ENCODE results near the gene FIGN.

Gene FIGN, protein sequence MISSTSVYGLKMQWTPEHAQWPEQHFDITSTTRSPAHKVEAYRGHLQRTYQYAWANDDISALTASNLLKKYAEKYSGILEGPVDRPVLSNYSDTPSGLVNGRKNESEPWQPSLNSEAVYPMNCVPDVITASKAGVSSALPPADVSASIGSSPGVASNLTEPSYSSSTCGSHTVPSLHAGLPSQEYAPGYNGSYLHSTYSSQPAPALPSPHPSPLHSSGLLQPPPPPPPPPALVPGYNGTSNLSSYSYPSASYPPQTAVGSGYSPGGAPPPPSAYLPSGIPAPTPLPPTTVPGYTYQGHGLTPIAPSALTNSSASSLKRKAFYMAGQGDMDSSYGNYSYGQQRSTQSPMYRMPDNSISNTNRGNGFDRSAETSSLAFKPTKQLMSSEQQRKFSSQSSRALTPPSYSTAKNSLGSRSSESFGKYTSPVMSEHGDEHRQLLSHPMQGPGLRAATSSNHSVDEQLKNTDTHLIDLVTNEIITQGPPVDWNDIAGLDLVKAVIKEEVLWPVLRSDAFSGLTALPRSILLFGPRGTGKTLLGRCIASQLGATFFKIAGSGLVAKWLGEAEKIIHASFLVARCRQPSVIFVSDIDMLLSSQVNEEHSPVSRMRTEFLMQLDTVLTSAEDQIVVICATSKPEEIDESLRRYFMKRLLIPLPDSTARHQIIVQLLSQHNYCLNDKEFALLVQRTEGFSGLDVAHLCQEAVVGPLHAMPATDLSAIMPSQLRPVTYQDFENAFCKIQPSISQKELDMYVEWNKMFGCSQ

GRCh38 chr2:163735685-163736432, at the start of gene FIGN:
Gene FIGN, minus strand, starts transcription at chr2:163736008. Its CDS starts 1,081 bp downstream, at chr2:163734927.
- DNase-seq = peak; percentile 81

DNA sequence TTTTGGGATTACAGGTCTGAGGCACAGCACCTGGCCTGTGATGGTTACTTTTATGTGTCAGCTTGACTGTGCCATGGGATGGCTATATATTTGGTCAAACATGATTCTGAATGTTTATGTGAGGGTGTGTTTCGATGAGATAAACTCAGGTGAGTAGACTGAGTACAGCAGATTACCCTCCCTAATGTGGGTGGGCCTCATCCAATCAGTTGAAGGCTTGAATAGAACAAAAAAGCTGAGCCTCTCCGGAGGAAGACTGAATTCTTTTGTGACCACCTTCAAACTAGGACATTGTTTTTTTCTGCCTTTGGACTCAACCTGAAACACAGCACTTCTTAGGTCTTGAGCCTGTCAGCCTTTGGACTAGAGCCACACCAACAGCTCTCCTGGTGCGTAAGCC, 49.4 kb upstream of the FIGN start:
- DNase-seq = no peak

DNA sequence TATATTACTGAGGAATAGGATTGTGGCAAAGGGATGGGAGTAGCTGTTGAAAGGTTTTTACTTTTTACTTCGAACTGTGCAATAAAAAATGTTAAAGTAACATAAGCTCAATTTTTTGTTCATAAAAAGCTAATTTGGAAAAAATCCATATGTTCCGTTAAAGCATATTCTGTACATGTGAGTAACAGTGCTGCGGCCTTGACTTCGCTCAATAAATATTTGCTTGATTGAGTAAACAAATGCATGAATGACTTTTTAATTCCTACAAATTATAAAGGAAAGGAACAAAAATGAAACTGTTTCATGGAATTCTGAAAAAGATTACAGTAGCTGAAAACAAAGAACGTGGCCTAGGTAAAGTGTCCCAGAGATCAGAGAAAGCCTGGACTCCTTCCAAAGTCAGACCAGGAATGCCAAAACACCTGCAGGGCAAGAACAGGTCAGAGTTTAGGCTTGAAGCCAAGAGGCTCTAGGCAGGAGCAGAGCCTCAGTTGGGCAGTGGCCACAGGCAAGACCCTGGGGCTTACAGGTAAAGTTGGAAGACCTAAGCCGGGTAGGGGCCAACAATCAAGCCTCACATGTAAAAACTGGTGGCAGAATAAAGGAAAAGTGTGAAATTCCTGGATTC, 44.3 kb upstream of the FIGN start:
- no peak for DNase-seq

DNA sequence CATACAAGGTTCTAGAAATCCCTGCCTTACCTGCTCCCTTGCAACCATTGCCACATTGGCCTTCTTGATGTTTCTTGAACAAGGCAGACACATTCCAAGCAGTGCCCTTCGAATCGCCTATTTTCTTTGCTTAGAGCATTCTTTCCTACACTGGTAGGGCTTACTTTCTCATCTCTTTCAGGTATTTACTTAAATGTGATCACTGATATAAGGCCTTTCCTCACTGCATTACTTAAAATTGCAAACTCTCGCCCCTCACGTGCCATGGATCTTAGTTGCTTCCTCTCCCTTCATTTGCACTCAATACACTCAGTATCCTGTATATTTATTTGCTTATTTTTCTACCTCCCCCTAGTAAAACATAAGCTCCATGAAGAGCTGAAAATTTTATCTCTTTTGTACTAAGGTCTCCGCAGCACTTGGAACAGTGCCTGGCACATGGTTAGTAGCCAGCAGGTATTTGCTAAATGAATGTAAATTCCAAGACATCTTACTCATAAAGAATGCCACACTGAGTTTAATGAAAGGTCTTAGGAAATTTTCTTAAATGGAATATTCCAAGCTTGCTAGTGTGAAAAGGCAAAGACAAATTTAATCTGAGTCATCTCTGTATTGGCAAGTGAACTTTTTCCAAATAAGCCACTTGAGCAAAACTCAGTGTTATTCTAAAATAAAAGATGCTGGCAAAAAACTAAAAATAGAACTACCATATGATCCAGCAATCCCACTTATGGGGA, 42.4 kb upstream of the FIGN start:
- no peak for DNase-seq

DNA sequence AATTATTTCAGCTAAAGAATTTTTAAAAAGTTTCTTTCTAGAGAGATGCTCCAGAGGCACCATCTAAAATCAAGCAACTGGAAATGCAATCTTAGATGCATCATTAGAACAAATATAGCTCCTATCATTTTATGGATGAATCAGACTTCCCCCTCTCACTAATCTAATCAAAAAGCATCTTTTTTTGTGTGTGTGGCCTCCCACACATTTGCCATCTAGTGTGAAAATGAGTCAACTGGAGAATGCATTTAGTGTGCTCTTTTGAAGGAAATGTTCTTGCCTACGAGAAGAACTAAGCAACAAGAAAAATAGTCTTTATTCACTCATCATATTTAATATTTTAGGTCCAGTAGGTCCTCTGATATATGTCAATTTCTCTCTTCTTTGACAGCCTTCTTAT, 39.5 kb upstream of the FIGN start:
- no peak for DNase-seq

DNA sequence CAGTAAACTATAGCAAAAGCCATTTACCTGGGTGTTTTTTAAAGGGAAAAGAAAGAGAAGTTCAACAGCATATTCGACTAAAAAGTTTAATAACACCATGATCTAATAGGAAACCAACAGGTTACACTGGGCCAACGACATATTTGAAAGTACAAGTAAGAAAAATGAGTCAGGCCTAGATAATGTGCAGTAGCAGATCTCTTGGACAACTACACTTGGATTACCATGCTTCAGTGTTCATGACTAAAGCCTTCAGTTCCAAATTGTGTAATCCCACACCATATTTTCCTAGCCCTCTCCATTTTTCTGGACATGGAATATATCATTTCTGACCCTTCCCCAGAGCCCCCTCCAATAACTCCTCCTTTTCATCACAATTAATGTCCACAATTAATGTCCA, 39.1 kb upstream of the FIGN start:
- DNase-seq = peak; percentile 5

DNA sequence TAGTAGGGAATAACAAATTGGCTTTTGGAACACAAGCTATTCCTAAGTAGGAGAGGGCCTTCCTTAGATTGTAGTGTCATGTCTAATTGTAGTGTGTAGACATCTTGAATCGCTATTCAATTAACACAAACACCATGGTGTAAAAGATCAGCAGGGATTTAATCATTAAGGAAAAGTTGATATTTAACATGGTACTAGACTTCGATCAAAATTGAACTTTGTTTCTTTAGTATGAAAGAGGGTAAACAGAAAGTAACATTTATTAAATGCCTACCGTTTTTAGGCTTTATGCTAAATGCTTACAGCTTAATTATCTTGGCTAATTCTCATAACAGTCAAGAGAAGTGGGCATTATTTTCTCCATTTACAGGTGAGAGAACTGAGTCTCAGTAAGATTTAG, 37.5 kb upstream of the FIGN start:
- no peak for DNase-seq

GRCh38 chr2:163771596-163771995, 35.8 kb upstream of the FIGN start:
- no peak for DNase-seq

DNA sequence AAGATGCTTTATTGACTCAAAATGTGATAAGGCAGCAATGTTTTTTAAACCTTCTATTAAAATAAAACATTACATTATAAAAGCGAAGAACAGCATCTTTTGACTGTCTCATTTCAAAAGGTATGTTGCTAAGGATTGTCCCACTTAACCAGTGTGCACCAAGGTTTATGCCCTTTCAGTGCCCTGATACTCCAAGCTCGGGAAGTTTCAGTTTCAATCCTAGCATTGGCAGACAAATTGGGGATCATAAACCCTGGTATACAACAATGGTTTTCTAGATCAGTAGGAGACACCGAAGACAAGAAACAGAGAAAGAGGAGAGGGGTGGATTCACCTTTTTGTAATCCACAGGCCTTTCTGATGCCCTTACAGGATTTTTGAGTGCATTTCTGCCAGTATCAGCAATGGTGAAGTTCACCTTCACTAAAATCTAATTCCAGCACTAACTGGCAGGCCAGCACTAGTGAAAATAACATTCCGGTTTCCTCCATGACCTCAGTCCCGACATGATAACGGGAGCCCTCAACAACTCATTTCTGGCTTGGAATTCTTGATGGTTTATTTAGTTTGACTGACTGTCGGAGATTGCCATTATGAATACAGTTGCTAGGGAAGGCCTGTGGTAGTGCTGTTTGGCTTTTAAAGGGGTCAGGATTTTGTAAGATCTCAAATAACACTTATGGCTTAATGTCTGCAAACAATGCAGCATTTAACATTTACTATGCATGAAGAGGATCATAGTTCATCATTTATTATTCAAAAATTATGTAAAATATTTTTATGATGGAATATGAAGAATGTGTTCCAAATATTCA, 33.3 kb upstream of the FIGN start:
- no peak for DNase-seq

GRCh38 chr2:163767097-163767496, 31.3 kb upstream of the FIGN start:
- no peak for DNase-seq

GRCh38 chr2:163764566-163764965, 28.8 kb upstream of the FIGN start:
- DNase-seq = no peak

DNA sequence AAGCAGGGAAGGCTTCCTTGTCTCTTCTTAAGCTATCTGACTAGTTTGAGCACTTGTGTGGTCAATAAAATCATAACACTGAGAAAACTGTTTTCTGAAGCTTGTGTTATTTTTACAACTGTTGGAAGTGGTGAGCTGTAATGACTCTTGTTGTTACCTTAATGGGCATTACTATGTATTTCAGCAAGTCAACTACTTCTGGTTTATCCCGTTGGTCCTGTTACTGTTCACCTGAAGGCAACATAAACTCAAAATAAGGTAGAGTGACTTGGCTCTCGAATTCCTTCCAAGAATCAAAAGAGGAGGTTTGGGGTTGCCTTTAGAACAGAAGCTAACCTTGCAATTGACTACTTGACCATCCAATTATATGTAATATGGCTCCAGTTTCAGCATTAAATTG, 23.2 kb upstream of the FIGN start:
- DNase-seq = no peak

GRCh38 chr2:163757814-163758213, 22.0 kb upstream of the FIGN start:
- DNase-seq = no peak

DNA sequence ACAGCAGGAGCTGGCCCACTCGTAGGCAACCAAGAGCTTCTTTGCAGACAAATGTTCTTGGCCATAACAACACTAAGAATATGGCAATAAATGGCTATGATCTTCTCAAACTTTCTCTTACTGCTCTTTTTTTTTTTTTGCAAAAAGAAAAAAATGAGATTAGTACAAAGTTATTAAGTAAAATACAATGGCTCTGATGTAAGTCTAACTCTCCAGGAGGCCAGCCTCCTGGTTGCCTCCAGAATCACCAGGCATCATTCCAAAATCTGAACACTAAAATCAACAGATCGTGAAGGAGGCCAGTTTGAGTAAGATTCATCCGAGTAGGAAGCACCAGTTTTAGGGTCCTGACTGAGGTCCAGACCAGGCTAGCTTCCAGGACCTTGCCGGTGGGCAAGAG, 20.8 kb upstream of the FIGN start:
- DNase-seq = peak; percentile 53

GRCh38 chr2:163755366-163755765, 19.6 kb upstream of the FIGN start:
- no peak for DNase-seq

DNA sequence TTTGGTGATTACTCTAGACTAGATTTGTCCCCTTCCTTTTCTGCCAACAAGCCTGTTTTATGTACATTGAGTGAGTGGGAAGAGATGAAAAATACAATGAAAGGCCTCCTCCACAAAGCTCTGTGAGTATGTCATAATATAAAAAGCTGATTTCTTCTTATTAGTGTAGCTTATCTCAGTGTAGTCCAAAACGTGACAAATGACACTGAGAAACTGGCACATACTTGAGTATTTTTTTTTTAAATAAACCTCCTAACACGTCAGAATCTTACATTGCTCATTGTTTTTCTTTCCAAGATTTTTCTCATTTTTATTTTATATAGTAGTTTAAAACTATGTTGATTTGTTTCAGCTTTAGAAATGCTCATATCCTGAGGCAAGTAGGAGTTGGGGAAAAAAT, 17.9 kb upstream of the FIGN start:
- DNase-seq = no peak

DNA sequence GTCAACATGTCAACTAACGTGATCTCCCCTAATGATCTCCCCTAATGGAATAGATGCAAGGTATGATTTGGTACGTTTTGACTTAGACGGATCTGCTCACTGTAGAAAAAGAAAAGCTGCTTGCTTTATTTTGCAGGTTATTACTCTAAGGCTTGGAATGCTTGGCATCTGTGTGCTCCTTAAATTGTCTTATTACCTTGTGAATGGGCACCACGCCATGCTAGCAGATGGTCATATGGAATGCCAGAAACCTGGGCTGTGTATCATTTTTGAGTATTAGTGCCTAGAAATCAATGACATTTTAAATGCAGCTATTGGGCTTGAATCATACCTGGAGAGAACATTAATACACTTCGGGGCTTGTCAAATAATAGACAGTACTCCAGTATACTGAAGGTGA, 16.5 kb upstream of the FIGN start:
- DNase-seq = no peak

DNA sequence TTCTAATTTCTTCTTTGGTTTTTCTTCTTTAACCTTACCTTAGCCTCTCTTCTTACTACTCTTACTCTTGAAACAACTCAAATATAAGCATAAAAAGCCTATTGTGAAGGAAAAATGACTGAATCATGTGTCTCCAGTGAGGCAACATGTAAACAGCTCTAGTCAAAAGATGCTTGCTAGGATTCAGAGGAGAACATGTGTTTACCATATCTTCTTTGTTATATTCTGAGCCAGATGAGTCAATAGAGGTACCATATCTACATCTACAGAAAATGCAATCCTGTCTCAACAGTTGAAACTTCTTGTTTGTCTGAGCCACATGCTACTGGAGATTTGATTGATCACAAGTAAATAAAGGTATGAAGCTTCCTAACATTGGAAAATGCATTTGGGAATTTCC, 15.9 kb upstream of the FIGN start:
- no peak for DNase-seq

DNA sequence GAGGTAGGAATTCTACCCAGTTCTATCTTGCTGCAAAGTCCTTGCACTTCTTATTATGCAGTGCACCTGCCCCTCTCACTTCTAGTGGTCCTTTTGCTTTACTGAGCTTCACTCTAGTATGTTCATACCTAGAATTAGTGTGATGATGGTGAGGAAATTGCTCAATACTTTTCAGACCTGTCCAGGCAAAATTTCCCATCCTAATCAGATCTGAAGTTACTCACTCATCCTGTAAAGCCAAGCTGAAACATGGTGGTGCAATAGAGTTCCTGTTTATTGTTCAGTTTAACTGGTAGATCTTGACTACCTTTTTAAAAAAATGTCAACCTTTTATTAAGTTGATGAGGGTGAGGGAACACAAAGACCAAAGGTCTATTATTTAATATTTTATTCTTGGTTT, 12.6 kb upstream of the FIGN start:
- no peak for DNase-seq

DNA sequence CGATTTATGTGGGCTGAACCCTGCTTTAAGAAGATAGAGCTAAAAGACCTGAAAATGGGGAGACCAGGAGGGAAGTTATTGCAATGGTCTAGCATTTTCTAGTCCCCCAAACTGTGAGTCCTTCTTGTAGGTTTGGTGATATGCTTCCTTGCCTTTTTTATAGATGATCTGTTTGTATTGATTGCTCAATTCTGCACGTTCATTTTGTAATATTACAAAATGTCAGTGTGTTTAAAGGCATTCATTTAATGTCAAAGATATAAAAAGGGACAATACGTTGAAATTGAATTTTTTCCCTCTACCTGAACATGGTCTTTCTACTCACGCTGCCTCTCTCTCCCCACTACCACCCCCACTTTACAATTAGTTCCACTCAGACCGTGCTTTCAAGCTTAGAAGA, 5.6 kb upstream of the FIGN start:
- no peak for DNase-seq

DNA sequence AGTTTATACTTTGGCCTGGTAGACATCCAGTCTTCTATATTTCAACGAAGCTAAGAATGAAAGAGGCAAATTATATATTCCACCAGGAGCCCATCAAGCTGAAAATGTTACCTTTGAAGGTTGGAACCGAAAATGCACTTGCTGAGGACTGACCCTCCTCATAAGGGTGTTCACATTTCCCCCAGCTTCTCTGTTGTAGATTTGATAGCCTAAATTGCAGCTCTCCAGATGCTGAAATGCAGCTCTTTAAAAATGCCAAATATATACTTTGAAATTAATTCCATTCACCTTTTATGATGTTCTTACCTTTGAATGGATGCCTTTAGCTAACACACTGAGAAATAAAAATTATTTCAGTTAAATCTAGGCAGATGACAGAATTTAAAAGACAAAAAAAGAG, 1.8 kb upstream of the FIGN start:
- no peak for DNase-seq

GRCh38 chr2:163737190-163737439, 1.3 kb upstream of the FIGN start:
- no peak for DNase-seq

Measured in NCI-H446 treated with DMSO at 0.1 percent for 48 hours (cell line).